SH-SY5Y (cell line): ENCODE results near the gene LRIG3.

ENCODE experiments used
- GATA2 ChIP-seq: IDR thresholded peaks from 2 replicates; pipeline ENCODE4 v1.6.1; 2011; ENCODE audit warnings: mild to moderate bottlenecking, low read depth, low read length
- GATA3 ChIP-seq: IDR thresholded peaks from 2 replicates; pipeline ENCODE4 v1.6.1; 2011; ENCODE audit warnings: low read depth, mild to moderate bottlenecking, low read length, moderate library complexity

- TF ChIP-seq GATA2 (no peak), GATA3 (no peak)
Measured at GRCh38 chr12:58889557-58889956, 30.7 kb downstream of the LRIG3 start.
